Choroid plexus epithelial cell (primary cell): ENCODE results near the gene SNX14.

Experiments used
- DNase-seq: peaks from one replicate; pipeline ENCODE4 v3.0.0-alpha.2; 2010; ENCODE audit warnings: low read depth
- H3K4me3 ChIP-seq: 2 replicates; pipeline ENCODE4 v1.5.1; 2011; ENCODE audit warnings: low read depth, mild to moderate bottlenecking, control low read depth, low read length, moderate library complexity
- TF ChIP-seq, protein P1 (sequence below): conservative IDR thresholded peaks from 2 replicates; pipeline ENCODE4 v1.5.1; 2011; ENCODE audit warnings: low read depth, mild to moderate bottlenecking, control low read depth, inconsistent platforms, low read length, moderate library complexity

SNX14 gene, protein sequence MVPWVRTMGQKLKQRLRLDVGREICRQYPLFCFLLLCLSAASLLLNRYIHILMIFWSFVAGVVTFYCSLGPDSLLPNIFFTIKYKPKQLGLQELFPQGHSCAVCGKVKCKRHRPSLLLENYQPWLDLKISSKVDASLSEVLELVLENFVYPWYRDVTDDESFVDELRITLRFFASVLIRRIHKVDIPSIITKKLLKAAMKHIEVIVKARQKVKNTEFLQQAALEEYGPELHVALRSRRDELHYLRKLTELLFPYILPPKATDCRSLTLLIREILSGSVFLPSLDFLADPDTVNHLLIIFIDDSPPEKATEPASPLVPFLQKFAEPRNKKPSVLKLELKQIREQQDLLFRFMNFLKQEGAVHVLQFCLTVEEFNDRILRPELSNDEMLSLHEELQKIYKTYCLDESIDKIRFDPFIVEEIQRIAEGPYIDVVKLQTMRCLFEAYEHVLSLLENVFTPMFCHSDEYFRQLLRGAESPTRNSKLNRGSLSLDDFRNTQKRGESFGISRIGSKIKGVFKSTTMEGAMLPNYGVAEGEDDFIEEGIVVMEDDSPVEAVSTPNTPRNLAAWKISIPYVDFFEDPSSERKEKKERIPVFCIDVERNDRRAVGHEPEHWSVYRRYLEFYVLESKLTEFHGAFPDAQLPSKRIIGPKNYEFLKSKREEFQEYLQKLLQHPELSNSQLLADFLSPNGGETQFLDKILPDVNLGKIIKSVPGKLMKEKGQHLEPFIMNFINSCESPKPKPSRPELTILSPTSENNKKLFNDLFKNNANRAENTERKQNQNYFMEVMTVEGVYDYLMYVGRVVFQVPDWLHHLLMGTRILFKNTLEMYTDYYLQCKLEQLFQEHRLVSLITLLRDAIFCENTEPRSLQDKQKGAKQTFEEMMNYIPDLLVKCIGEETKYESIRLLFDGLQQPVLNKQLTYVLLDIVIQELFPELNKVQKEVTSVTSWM

DNA sequence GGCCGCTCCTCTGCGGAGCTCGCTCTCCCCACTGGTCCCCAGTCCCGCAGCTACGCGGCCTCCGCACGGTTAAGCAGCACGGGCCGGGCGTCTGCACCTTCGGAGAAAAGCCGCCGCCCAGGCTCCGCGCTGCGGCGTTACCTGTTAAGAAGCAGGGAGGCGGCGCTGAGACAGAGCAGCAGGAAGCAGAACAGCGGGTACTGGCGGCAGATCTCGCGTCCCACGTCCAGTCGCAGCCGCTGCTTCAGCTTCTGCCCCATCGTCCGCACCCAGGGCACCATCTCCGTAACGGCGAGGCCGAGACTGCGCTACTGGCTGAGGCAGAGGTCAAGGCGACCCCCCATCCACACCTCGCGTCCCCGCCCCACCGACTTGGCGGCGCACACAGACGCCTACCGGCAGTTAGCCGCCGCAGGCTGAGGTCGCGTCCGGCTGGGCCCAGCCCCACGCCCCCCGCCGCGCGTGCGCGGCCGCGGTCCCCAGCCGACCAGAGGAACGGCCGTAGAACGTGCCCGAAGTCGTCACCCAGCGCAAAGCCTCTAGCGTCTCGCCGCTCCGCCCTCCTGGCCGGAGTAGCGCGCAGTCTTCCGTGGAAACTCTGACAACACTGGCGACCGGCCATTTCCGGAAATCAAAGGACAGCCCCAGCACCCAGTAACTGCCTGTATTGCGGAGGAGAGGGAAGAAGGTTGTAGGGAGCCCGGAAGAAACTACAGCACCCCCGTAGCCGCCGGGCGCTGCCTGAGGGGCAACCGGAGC, at the start of gene SNX14:
Gene SNX14, minus strand, starts transcription at position 421 of the 759 bp plus-strand sequence. Its CDS starts 140 bp downstream, at position 281.
- TF ChIP-seq, protein P1, sequence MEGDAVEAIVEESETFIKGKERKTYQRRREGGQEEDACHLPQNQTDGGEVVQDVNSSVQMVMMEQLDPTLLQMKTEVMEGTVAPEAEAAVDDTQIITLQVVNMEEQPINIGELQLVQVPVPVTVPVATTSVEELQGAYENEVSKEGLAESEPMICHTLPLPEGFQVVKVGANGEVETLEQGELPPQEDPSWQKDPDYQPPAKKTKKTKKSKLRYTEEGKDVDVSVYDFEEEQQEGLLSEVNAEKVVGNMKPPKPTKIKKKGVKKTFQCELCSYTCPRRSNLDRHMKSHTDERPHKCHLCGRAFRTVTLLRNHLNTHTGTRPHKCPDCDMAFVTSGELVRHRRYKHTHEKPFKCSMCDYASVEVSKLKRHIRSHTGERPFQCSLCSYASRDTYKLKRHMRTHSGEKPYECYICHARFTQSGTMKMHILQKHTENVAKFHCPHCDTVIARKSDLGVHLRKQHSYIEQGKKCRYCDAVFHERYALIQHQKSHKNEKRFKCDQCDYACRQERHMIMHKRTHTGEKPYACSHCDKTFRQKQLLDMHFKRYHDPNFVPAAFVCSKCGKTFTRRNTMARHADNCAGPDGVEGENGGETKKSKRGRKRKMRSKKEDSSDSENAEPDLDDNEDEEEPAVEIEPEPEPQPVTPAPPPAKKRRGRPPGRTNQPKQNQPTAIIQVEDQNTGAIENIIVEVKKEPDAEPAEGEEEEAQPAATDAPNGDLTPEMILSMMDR: no peak
- peak; percentile 96 for DNase-seq
- H3K4me3 ChIP-seq: peak within 1 kb of the TSS; percentile 90

DNA sequence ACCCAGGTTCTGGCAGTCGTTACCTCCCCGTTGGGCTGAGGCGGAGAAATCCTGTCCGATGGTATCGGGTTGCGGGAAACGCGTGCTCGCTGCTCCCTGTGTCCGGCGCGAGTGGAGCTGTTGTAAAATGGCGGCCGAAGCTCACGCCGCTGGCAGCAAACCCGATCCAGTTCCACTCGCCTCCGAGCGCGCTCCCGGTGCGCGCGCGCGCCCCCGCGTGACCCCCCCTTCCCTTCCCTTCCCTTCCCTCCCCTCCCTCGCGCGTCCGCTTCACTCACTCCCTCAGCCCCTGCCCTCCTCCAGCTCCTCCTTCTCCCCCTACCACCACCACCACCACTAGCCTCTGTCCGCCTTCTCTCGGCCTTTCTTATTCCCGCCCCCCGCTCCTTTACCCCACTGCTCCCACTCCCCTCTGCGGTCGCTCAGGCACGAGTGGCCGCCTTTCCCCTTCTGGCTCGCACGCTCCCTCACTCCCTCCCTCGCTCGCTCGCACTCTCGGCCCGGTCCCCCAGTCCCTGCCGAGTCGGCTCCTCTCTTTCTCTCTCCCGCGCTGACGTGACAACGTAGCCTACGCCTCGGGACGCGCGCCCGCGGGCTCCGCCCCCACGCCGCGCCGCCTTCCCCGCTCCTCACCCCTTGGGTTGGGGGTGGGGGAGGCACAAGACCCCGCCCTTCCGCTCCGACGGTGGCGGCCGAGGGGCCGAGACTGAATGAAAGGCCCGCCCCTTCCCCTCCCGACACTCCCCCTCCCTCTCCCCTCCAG, 49.3 kb upstream of the SNX14 start, which contains the start of gene SYNCRIP:
Gene SYNCRIP, minus strand, starts transcription at position 113 of the 763 bp plus-strand sequence. CDS start 1,447 bp downstream, outside the sequence.
- peak within 1 kb of the TSS; percentile 93 for H3K4me3 ChIP-seq
- TF ChIP-seq, protein P1: no peak

DNA sequence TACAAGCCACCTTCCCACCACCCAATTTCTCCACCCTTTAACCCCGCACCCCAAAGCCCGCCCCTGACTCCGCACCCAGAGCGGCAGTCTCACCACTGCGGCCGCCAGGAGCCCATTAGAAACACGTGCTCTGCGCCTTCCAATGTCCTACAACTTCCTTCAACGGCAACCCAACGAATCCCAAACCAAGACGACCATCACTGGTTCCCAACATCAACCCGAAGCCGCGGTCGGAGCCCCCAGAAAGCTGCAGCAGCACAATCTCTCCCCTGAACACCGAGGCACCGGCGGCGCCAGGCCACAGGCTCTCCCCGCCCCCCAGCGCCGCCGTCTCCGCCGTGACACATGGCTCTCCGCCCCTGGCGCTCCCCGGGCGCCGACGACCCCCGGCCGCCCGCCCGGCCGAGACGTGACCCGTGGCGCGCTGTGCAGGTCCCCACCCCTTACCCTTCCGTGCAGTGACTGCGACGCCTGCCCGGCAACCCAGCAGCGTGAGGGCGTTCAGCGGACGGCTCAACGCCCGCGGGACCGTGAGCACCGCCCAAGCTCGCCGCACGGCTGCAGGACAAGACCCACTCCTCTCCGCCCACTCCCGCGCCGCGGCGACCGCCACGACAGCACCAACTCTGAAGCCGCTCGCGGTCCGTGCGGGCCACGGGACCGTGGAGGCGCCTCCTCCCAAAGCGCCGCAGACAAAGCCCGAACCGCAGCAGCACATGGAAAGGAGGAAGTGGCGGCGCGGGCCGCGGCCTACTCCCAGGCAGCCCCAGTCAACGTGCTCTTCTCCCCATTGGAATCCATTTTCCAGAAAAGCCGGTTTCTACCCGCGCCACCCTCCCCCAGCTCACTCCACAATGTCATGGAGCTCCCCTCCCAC, 48.5 kb upstream of the SNX14 start:
- H3K4me3 ChIP-seq: peak overlapping the region; percentile 93
- TF ChIP-seq, protein P1: peak; percentile 24
- peak; percentile 65 for DNase-seq

More for the DNA sequence above, 49.3 kb upstream of the SNX14 start, which contains the start of gene SYNCRIP:
- peak; percentile 99 for DNase-seq

DNA sequence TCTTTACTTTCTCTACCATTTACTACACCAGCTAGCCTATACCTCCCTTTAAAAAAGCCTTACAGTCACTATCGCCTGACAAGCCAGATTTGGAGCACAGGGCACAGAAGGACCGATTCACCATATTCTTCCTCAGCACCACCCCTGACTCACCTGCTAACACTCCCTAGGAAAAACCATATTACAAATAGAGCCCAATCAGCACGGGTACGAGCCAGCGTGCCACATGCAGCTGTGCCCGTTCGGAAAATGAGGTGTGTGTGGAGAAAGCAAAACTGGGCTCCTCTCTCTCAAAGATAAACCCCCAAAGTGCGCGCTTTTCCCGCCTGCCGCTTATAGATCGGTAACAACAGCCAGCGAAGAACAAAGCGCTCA, 47.9 kb upstream of the SNX14 start:
- H3K4me3 ChIP-seq: peak overlapping the region; percentile 93
- TF ChIP-seq, protein P1: no peak
- peak; percentile 2 for DNase-seq

DNA sequence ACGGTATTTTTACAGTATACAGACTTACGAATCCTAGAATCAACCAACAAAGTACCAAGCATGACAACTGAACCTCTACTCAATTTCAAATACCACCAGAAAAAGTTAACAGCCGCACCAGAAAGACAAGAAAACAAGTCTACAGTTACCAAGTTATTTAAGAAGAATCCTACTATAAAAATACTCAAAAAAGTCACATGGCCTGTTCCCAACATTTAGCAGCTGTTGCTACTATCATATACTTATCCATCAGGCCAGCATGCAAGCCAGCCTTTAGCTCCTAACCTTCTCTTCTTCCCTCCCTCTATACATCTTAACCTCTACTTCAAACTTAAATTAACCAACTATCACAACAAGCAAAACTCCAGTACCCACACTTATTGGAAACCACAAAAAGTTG, 47.2 kb upstream of the SNX14 start:
- TF ChIP-seq, protein P1: no peak
- H3K4me3 ChIP-seq: peak overlapping the region; percentile 93

More for the DNA sequence above, 47.2 kb upstream of the SNX14 start:
- DNase-seq: peak; percentile 38
